Heart right ventricle (tissue), 16 donors: ENCODE data around the gene ITSN2. TPM values are rescaled to one million over a fixed set of nuclear protein-coding genes. Genes with fewer than 3 reads are reported as not detected.
A peak's percentile ranks its signal among the peaks of the same experiment; 100 is the strongest.

Experiments
- ATAC-seq, 8 donors: fragments of 200-7000 bp; cut with Tn5 transposase; one replicate each; pipeline ENCODE4 v1.9.1; 2020; ENCODE audit warnings: mild to moderate bottlenecking in 8 of 8, moderate library complexity in 8 of 8, moderate number of reproducible peaks in 1 of 8
- DNase-seq, 2 donors: peaks; one replicate each; pipeline ENCODE4 v3.0.0-alpha.2; 2020
- H3K27ac ChIP-seq, 10 donors: fragments of 200-600 bp; sonication (generic) in 2 of 10; one replicate each; pipeline versions ENCODE4 v1.5.0 to v1.8.0; 2020 to 2022; ENCODE audit warnings: mild to moderate bottlenecking in 3 of 10
- H3K27me3 ChIP-seq, 7 donors: fragments of 200-600 bp; one replicate each; pipeline ENCODE4 v1.8.0; 2021 to 2022; ENCODE audit warnings: mild to moderate bottlenecking in 2 of 7
- H3K36me3 ChIP-seq, 9 donors: fragments of 200-600 bp; sonication (generic) in 1 of 9; one replicate each; pipeline versions ENCODE4 v1.5.0 to v1.8.0; 2020 to 2022; ENCODE audit warnings: mild to moderate bottlenecking in 2 of 9
- H3K4me1 ChIP-seq, 9 donors: fragments of 200-600 bp; sonication (generic) in 1 of 9; one replicate each; pipeline versions ENCODE4 v1.5.0 to v1.8.0; 2020 to 2022; ENCODE audit warnings: mild to moderate bottlenecking in 4 of 9
- H3K4me3 ChIP-seq, 10 donors: fragments of 200-600 bp; sonication (generic) in 2 of 10; one replicate each; pipeline versions ENCODE4 v1.5.0 to v1.8.0; 2020 to 2022; ENCODE audit warnings: mild to moderate bottlenecking in 7 of 10, moderate library complexity in 2 of 10
- H3K9me3 ChIP-seq, 11 donors: fragments of 200-600 bp in 10 of 11; sonication (generic) in 2 of 11; one replicate each; pipeline versions ENCODE4 v1.5.0 to v1.8.0; 2013 to 2022; ENCODE audit warnings: mild to moderate bottlenecking in 2 of 11, control low read depth in 1 of 11, moderate library complexity in 1 of 11
- WGBS, 2 donors: extraction: QIAGEN DNeasy Blood & Tissue Kit; methylation state at CpG; one replicate each; pipeline ENCODE4 v1.1.7; 2013; ENCODE audit warnings: inconsistent platforms in 1 of 2; 5-methylcytosine and 5-hydroxymethylcytosine counted together
- intact Hi-C, 10 donors: fragments of 100-400 bp; cut with DNase I; formaldehyde crosslinking; loops; one replicate each; pipeline versions ENCODE4 v1.11.1 to v1.14.2; 2022
- polyA plus RNA-seq, 2 donors: library from polyadenylated mRNA; stranded (reverse); fragments of 200-250 nt; gene quantifications; one replicate each; pipeline ENCODE4 v1.2.3, GENCODE V29; 2013
- total RNA-seq, 10 donors: library from RNA; stranded (reverse); fragmentation: NEBNext Ultra II Directional in 3 of 10; extraction: Animal tissue kit (Norgen Biotek cat#: 25700) in 3 of 10; gene quantifications; one replicate each; pipeline versions ENCODE4 v1.2.1 to v1.2.4, GENCODE V29; 2021 to 2023
- TF ChIP-seq, protein P1 (sequence below), 9 donors: fragments of 200-600 bp; sonication (generic) in 2 of 9; IDR thresholded peaks; one replicate each; pipeline versions ENCODE4 v1.5.0 to v1.8.0; 2021 to 2022; ENCODE audit warnings: antibody characterized with exemption in 9 of 9, mild to moderate bottlenecking in 5 of 9, moderate library complexity in 1 of 9
- donor health status: Arrhythmogenic right ventricular cardiomyopathy.
- donor health status: ischemic (EF 13 %, LVEDD 7.1; RV severe dilation, severe dysfunction).
- donor health status: healthy with polysubstance abuse.
- donor health status: DM: no; HTN: yes; CAD: no.
- donor health status: DM: no; HTN: no; CAD: no.
- donor health status: ischemic (EF 25% LVEDD 6.9; RV normal size, moderate dysfunction).
- donor health status: ischemic (EF 25% LVEDD 5.7; RV mildly dilated, moderate dysfunction).
- donor health status: healthy.
- donor health status: DM: yes; HTN: yes; CAD: no.
- donor health status: Ischemic cardiomyopathy.
- donor health status: ischemic (EF 35%, LVEDD 5.7; RV mildly dilated, moderate dysfunction).
- donor health status: nonischemic (EF 11% LVEDD 7.7; RV severe dilation, severe dysfunction).
- donor health status: DM: yes; HTN: yes; CAD: no.
- donor health status: PGD.
- donor health status: ischemic (EF 29% LVEDD 5.4; RV normal size, mild dysfunction).
- donor health status: nonischemic (EF 23%, LVEDD 6.1; RV moderate dilation, normal function).

The ITSN2 gene
- total and polyA plus RNA-seq, 12 donors = 16.8 to 49.8 (median 38.2) TPM

GRCh38 chr2:24304631-24305030 is 55.7 kb downstream of the ITSN2 start:
- Histone ChIP-seq H3K27ac (peak overlapping the region in 7 of 10 donors; percentile 41 to 63 (median 58)), H3K36me3 (peaks cover 0 to 96% (median 53%) of the 10 kb centered on the region in 9 donors), H3K4me1 (peaks cover 0 to 25% (median 9%) of the 10 kb centered on the region in 9 donors), H3K4me3 (no peak overlapping the region), H3K27me3 (no peaks in the 10 kb centered on the region), H3K9me3 (no peaks in the 10 kb centered on the region)
- ATAC-seq (no peak), DNase-seq (no peak)
- 52 to 64% methylated on average over 3 of the region's 3 CpGs for WGBS, 2 donors
- TF ChIP-seq, protein P1, sequence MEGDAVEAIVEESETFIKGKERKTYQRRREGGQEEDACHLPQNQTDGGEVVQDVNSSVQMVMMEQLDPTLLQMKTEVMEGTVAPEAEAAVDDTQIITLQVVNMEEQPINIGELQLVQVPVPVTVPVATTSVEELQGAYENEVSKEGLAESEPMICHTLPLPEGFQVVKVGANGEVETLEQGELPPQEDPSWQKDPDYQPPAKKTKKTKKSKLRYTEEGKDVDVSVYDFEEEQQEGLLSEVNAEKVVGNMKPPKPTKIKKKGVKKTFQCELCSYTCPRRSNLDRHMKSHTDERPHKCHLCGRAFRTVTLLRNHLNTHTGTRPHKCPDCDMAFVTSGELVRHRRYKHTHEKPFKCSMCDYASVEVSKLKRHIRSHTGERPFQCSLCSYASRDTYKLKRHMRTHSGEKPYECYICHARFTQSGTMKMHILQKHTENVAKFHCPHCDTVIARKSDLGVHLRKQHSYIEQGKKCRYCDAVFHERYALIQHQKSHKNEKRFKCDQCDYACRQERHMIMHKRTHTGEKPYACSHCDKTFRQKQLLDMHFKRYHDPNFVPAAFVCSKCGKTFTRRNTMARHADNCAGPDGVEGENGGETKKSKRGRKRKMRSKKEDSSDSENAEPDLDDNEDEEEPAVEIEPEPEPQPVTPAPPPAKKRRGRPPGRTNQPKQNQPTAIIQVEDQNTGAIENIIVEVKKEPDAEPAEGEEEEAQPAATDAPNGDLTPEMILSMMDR (IDR thresholded peaks at IDR 0.05) = no peak
- intact Hi-C loops = loop anchor here in 6 of 10 donors (1.0 to 10.0 kb wide), 8 partner anchors 24 to 78 kb away; partner anchors contain the start of gene ITSN2 (in 2 of the 6)

GRCh38 chr2:24304098-24304497 is 56.2 kb downstream of the ITSN2 start:
- ATAC-seq (peak; percentile 97 to 100 (median 98)), DNase-seq (peak; percentile 58 to 74)
- intact Hi-C loops = loop anchor here in 6 of 10 donors (1.0 to 10.0 kb wide), 8 partner anchors 25 to 78 kb away; partner anchors contain the start of gene ITSN2 (in 2 of the 6)
- Histone ChIP-seq H3K36me3 (peaks cover 0 to 96% (median 53%) of the 10 kb centered on the region in 9 donors), H3K4me1 (peaks cover 0 to 25% (median 9%) of the 10 kb centered on the region in 9 donors), H3K4me3 (no peak overlapping the region), H3K9me3 (no peaks in the 10 kb centered on the region), H3K27me3 (no peaks in the 10 kb centered on the region), H3K27ac (peak overlapping the region in 7 of 10 donors; percentile 41 to 63 (median 58))
- WGBS, 2 donors = 31 to 42% methylated on average over 4 of the region's 4 CpGs
- TF ChIP-seq, protein P1 (IDR thresholded peaks at IDR 0.05) = no peak

- WGBS, 2 donors = 96 to 98% methylated on average over 6 of the region's 6 CpGs
- DNase-seq = no peak
- TF ChIP-seq, protein P1 (IDR thresholded peaks at IDR 0.05) = no peak
- Histone ChIP-seq H3K4me1 (peaks cover 0 to 25% (median 9%) of the 10 kb centered on the region in 9 donors), H3K4me3 (no peak overlapping the region), H3K36me3 (peaks cover 0 to 96% (median 54%) of the 10 kb centered on the region in 9 donors), H3K9me3 (no peaks in the 10 kb centered on the region), H3K27me3 (no peaks in the 10 kb centered on the region), H3K27ac (no peak overlapping the region)
- ATAC-seq = no peak
- intact Hi-C loops = loop anchor here in 5 of 10 donors (5.0 to 10.0 kb wide), 5 partner anchors 53 to 73 kb away; partner anchors contain the start of gene ITSN2 (in 2 of the 5)
These were observed 58.7 kb downstream of the ITSN2 start for GRCh38 chr2:24301599-24301998.

GRCh38 chr2:24297663-24298062 is 62.7 kb downstream of the ITSN2 start:
- peaks cover 0 to 100% (median 83%) of the 10 kb centered on the region in 9 donors for H3K36me3 ChIP-seq
- intact Hi-C loops = no loop called here
- H3K27ac ChIP-seq = no peak overlapping the region
- H3K4me1 ChIP-seq = no peaks in the 10 kb centered on the region
- no peaks in the 10 kb centered on the region for H3K9me3 ChIP-seq
- no peaks in the 10 kb centered on the region for H3K27me3 ChIP-seq
- DNase-seq (no peak), ATAC-seq (no peak)
- no peak overlapping the region for H3K4me3 ChIP-seq
- 98 to 100% methylated on average over 4 of the region's 4 CpGs for WGBS, 2 donors
- TF ChIP-seq, protein P1 (IDR thresholded peaks at IDR 0.05) = no peak
